Natural killer cell (primary cell): ENCODE results near the gene ALDH7A1. TPM values are rescaled to one million over a fixed set of nuclear protein-coding genes. Genes with fewer than 3 reads are reported as not detected.

Source experiments
- ATAC-seq, 3 donors: fragments of 150-1000 bp in 2 of 3; fragments of 200-7000 bp in 1 of 3; cut with Tn5 transposase; 1 replicate in 1 of 3; 2 replicates in 2 of 3; pipeline ENCODE4 v1.10.0; 2021; ENCODE audit warnings: mild to moderate bottlenecking in 2 of 3, moderate library complexity in 2 of 3
- DNase-seq, 2 donors: peaks; one replicate each; pipeline versions ENCODE4 v3.0.0 to v3.0.0-alpha.2; 2013 to 2021; ENCODE audit warnings: mixed read lengths in 1 of 2
- H3K27ac ChIP-seq: one replicate; pipeline ENCODE4 v1.5.1; 2013; ENCODE audit warnings: mild to moderate bottlenecking, low read length
- H3K27me3 ChIP-seq: one replicate; pipeline ENCODE4 v1.6.1; 2013; ENCODE audit warnings: low read length; ENCODE audit not compliant: control insufficient read depth, insufficient read depth
- H3K36me3 ChIP-seq: one replicate; pipeline ENCODE4 v1.6.1; 2013; ENCODE audit warnings: low read length; ENCODE audit not compliant: control insufficient read depth, insufficient read depth
- H3K4me1 ChIP-seq: one replicate; pipeline ENCODE4 v1.6.1; 2013; ENCODE audit warnings: low read length; ENCODE audit not compliant: control insufficient read depth, insufficient read depth
- H3K4me3 ChIP-seq: one replicate; pipeline ENCODE4 v1.5.1; 2013; ENCODE audit warnings: low read length
- H3K9me3 ChIP-seq: one replicate; pipeline ENCODE4 v1.6.1; 2013; ENCODE audit warnings: low read length; ENCODE audit not compliant: control insufficient read depth, insufficient read depth
- H3K27ac Mint-ChIP-seq, 2 donors: one replicate each; pipeline ENCODE4 v1.8.0; 2022; ENCODE audit warnings: mild to moderate bottlenecking in 2 of 2, mixed read lengths in 2 of 2, moderate library complexity in 1 of 2
- H3K27me3 Mint-ChIP-seq, 2 donors: one replicate each; pipeline ENCODE4 v1.8.0; 2022; ENCODE audit warnings: low read depth in 2 of 2, mixed read lengths in 2 of 2
- H3K36me3 Mint-ChIP-seq: one replicate; pipeline ENCODE4 v1.8.0; 2022; ENCODE audit warnings: mixed read lengths
- H3K4me1 Mint-ChIP-seq, 2 donors: one replicate each; pipeline ENCODE4 v1.8.0; 2022; ENCODE audit warnings: mixed read lengths in 2 of 2
- H3K4me3 Mint-ChIP-seq: one replicate; pipeline ENCODE4 v1.8.0; 2022; ENCODE audit warnings: mild to moderate bottlenecking, moderate library complexity, mixed read lengths
- H3K9me3 Mint-ChIP-seq, 2 donors: one replicate each; pipeline ENCODE4 v1.8.0; 2022; ENCODE audit warnings: mixed read lengths in 2 of 2
- WGBS: methylation state at CpG from one replicate; pipeline ENCODE4 v1.1.7; 2013; ENCODE audit warnings: missing lambda C conversion rate; ENCODE audit not compliant: insufficient coverage; 5-methylcytosine and 5-hydroxymethylcytosine counted together
- intact Hi-C: fragments of 100-400 bp; cut with micrococcal nuclease; formaldehyde crosslinking; loops from one replicate; pipeline ENCODE4 v1.14.2; 2022
- total RNA-seq, 4 donors: library from RNA; stranded (reverse); fragments of 120-200 nt in 1 of 4; gene quantifications; one replicate each; pipeline versions ENCODE4 v1.2.3 to v1.2.4, GENCODE V29; 2013 to 2022
- TF ChIP-seq, protein P1 (sequence below): fragments of 200-600 bp; IDR thresholded peaks from one replicate; pipeline ENCODE4 v1.8.0; 2022; ENCODE audit warnings: antibody characterized with exemption

The ALDH7A1 gene
- total RNA-seq, 3 donors from 2014 or later (not counting 1 experiment from before 2014, with no cell fraction given), result 0.66 to 1.3 (median 1.2) TPM

DNA sequence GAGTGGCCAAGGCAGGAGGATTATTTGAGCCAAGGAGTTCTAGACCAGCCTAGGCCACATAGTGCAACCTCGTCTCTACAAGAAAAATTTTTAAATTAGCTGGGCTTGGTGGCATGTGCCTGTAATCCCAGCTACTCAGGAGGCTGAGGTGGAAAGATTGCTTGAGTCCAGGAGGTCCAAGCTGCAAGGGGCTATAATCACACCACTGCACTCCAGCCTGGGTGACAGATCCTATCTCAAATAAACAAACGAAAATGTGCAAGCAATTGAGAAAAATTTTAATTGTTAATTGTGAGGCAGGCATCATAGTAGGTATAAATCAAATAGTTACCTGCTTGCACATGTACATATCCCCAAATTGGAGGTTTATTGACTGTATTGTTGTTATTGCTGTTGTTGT, 15.3 kb downstream of the ALDH7A1 start:
- no peaks in the 10 kb centered on the region for H3K36me3 ChIP-seq
- H3K27ac Mint-ChIP-seq, result no peak overlapping the region
- DNase-seq, result no peak
- H3K4me3 ChIP-seq, result no peak overlapping the region
- WGBS, result 100% methylated on average over 1 of the region's 2 CpGs
- H3K4me3 Mint-ChIP-seq, result no peak overlapping the region
- no peaks in the 10 kb centered on the region for H3K27me3 ChIP-seq
- H3K4me1 ChIP-seq, result no peaks in the 10 kb centered on the region
- no peaks in the 10 kb centered on the region for H3K36me3 Mint-ChIP-seq
- no peak for ATAC-seq
- no peaks in the 10 kb centered on the region for H3K9me3 ChIP-seq
- peaks cover 0 to 3% of the 10 kb centered on the region in 2 donors for H3K27me3 Mint-ChIP-seq
- H3K9me3 Mint-ChIP-seq, result no peaks in the 10 kb centered on the region
- H3K4me1 Mint-ChIP-seq, result no peaks in the 10 kb centered on the region
- intact Hi-C loops, result no loop called here
- TF ChIP-seq, protein P1, sequence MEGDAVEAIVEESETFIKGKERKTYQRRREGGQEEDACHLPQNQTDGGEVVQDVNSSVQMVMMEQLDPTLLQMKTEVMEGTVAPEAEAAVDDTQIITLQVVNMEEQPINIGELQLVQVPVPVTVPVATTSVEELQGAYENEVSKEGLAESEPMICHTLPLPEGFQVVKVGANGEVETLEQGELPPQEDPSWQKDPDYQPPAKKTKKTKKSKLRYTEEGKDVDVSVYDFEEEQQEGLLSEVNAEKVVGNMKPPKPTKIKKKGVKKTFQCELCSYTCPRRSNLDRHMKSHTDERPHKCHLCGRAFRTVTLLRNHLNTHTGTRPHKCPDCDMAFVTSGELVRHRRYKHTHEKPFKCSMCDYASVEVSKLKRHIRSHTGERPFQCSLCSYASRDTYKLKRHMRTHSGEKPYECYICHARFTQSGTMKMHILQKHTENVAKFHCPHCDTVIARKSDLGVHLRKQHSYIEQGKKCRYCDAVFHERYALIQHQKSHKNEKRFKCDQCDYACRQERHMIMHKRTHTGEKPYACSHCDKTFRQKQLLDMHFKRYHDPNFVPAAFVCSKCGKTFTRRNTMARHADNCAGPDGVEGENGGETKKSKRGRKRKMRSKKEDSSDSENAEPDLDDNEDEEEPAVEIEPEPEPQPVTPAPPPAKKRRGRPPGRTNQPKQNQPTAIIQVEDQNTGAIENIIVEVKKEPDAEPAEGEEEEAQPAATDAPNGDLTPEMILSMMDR, result no peak
- H3K27ac ChIP-seq, result no peak overlapping the region

DNA sequence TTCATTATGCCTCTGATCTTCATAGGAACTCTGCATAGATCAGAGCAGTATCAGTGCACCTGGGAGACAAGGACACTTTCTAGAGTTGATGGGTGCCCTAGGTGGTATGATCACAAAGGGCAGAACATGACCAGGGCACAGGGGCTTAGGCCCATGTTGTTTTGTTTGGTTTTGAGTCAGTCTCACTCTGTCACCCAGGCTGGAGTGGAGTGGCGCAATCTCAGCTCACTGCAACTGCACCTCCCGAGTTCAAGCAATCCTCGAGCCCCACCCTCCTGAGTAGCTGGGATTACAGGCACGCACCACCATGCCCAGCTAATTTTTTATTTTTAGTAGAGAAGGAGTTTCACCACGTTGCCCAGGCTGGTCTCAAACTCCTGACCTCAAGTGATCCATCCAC, 17.6 kb downstream of the ALDH7A1 start:
- DNase-seq (no peak), ATAC-seq (no peak)
- Histone ChIP-seq H3K9me3 (no peaks in the 10 kb centered on the region), H3K4me3 (no peak overlapping the region), H3K27ac (no peak overlapping the region), H3K27me3 (no peaks in the 10 kb centered on the region), H3K4me1 (no peaks in the 10 kb centered on the region), H3K36me3 (no peaks in the 10 kb centered on the region)
- intact Hi-C loops, result no loop called here
- TF ChIP-seq, protein P1, result no peak
- no peak overlapping the region for H3K4me3 Mint-ChIP-seq
- H3K27ac Mint-ChIP-seq, result no peak overlapping the region
- 88% methylated on average over 5 of the region's 5 CpGs for WGBS
- no peaks in the 10 kb centered on the region for H3K4me1 Mint-ChIP-seq
- no peaks in the 10 kb centered on the region for H3K9me3 Mint-ChIP-seq
- H3K27me3 Mint-ChIP-seq, result no peaks in the 10 kb centered on the region
- H3K36me3 Mint-ChIP-seq, result no peaks in the 10 kb centered on the region

DNA sequence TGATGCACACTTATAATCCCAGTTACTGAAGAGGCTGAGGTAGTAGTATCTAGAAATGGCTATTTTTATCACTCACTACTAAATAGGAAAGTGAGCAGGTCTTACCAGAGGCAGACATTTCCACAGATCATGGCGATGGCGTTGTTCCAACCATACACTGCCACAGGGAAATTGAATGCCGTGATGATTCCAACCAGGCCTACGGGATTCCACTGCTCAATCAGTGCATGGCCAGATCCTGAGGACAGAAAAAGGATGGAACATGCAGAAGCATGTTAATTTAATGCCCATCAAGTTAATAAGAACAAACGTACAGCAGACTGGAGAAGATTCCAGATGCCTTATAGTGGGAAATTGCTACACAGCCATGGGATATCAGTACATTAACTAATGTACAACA, 18.0 kb downstream of the ALDH7A1 start:
- no peaks in the 10 kb centered on the region for H3K4me1 Mint-ChIP-seq
- Histone ChIP-seq H3K4me1 (no peaks in the 10 kb centered on the region), H3K4me3 (no peak overlapping the region), H3K27ac (no peak overlapping the region), H3K27me3 (no peaks in the 10 kb centered on the region), H3K36me3 (no peaks in the 10 kb centered on the region), H3K9me3 (no peaks in the 10 kb centered on the region)
- H3K4me3 Mint-ChIP-seq, result no peak overlapping the region
- TF ChIP-seq, protein P1, result no peak
- DNase-seq (no peak), ATAC-seq (no peak)
- no peaks in the 10 kb centered on the region for H3K36me3 Mint-ChIP-seq
- H3K27me3 Mint-ChIP-seq, result no peaks in the 10 kb centered on the region
- no peaks in the 10 kb centered on the region for H3K9me3 Mint-ChIP-seq
- H3K27ac Mint-ChIP-seq, result no peak overlapping the region
- intact Hi-C loops, result no loop called here
- WGBS, result 92% methylated on average over 5 of the region's 5 CpGs

DNA sequence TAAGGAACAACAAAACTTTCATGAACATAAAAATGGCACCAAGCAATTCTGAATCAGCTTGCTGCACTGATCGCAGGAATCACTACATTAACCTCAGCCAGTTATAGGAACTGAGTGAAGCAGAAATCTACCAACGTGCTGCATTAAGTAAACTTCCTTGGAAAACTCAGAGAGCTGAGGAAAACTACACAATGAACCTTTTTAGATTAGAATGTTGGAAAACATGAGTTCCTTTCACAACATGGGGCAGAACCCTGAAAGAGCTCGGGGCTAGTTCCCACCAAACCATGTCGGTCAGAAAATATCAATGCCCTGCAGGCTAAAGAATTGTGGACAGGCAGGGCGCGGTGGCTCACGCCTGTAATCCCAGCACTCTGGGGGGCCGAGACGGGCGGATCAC, 19.4 kb downstream of the ALDH7A1 start:
- ATAC-seq, result no peak
- Mint-ChIP-seq H3K4me1 (no peaks in the 10 kb centered on the region), H3K36me3 (no peaks in the 10 kb centered on the region), H3K9me3 (no peaks in the 10 kb centered on the region), H3K27ac (no peak overlapping the region), H3K4me3 (no peak overlapping the region), H3K27me3 (no peaks in the 10 kb centered on the region)
- no peak for DNase-seq
- intact Hi-C loops, result no loop called here
- Histone ChIP-seq H3K4me1 (no peaks in the 10 kb centered on the region), H3K36me3 (no peaks in the 10 kb centered on the region), H3K4me3 (no peak overlapping the region), H3K27me3 (no peaks in the 10 kb centered on the region), H3K27ac (no peak overlapping the region), H3K9me3 (no peaks in the 10 kb centered on the region)
- TF ChIP-seq, protein P1, result no peak
- WGBS, result 91% methylated on average over 10 of the region's 10 CpGs
